ENCODE data around the gene RAD51D. TPM values are rescaled to one million over a fixed set of nuclear protein-coding genes. Genes with fewer than 3 reads are reported as not detected.

RAD51D gene
- total RNA-seq, 6 experiments from 2014 or later, result 3.9 to 5.5 (median 4.3) TPM

GRCh38 chr17:35044181-35044580, 75.5 kb downstream of the RAD51D start:
- DNase-seq (no peak), ATAC-seq (no peak)
- Histone ChIP-seq H3K27ac (no peak overlapping the region), H3K36me3 (peaks cover 0 to 2% (median 0%) of the 10 kb centered on the region in 4 donors), H3K4me1 (peaks cover 0 to 32% (median 10%) of the 10 kb centered on the region in 4 donors), H3K9me3 (no peaks in the 10 kb centered on the region), H3K4me3 (no peak overlapping the region), H3K27me3 (no peaks in the 10 kb centered on the region)
- 95% methylated on average over 8 of the region's 8 CpGs for whole genome bisulfite sequencing (ENCODE audit: insufficient coverage, low coverage, low lambda C conversion rate, missing lambda C conversion rate)
- intact Hi-C loops (cut with DNase I), result no loop called here
- no peak for TF ChIP-seq POLR2A (IDR thresholded peaks at IDR 0.05)
- TF ChIP-seq, protein P1, sequence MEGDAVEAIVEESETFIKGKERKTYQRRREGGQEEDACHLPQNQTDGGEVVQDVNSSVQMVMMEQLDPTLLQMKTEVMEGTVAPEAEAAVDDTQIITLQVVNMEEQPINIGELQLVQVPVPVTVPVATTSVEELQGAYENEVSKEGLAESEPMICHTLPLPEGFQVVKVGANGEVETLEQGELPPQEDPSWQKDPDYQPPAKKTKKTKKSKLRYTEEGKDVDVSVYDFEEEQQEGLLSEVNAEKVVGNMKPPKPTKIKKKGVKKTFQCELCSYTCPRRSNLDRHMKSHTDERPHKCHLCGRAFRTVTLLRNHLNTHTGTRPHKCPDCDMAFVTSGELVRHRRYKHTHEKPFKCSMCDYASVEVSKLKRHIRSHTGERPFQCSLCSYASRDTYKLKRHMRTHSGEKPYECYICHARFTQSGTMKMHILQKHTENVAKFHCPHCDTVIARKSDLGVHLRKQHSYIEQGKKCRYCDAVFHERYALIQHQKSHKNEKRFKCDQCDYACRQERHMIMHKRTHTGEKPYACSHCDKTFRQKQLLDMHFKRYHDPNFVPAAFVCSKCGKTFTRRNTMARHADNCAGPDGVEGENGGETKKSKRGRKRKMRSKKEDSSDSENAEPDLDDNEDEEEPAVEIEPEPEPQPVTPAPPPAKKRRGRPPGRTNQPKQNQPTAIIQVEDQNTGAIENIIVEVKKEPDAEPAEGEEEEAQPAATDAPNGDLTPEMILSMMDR (IDR thresholded peaks at IDR 0.05), result no peak

Small RNA genes within 50 kb of the gene (small RNA-seq; reads per million reads assigned to genes)
- 0 reads per million in 2 experiments for gene AC004223.1
- gene RNU6-840P, result 0 reads per million in 2 experiments

Other genes with a start within 250 kb of the RAD51D start
- gene CCT6B, start 158.4 kb downstream of the RAD51D start, total RNA-seq, result 1 to 10 TPM in 3 of 6 experiments, under 1 TPM in 3; 0.31 to 2.4 (median 1.1) TPM
- gene ZNF830, start 158.3 kb downstream of the RAD51D start, total RNA-seq, result 1 to 10 TPM; 4.5 to 6.5 (median 4.8) TPM
- 10 to 100 TPM; 10.6 to 17.0 (median 12.2) TPM for gene LIG3, start 139.3 kb downstream of the RAD51D start, total RNA-seq
- gene RFFL, start 56.2 kb downstream of the RAD51D start, total RNA-seq, result 10 to 100 TPM; 29.0 to 39.0 (median 34.1) TPM
- gene FNDC8, start 1.8 kb upstream of the RAD51D start, total RNA-seq, result not detected
- gene NLE1, start 22.4 kb upstream of the RAD51D start, total RNA-seq, result 10 to 100 TPM in 1 of 6 experiments, 1 to 10 TPM in 5; 4.9 to 12.3 (median 5.9) TPM
- gene UNC45B, start 28.0 kb upstream of the RAD51D start, total RNA-seq, result under 1 TPM in 2 of 6 experiments, not detected in 4; 0.07 to 0.19 TPM
- gene SLC35G3, start 74.5 kb upstream of the RAD51D start, total RNA-seq, result not detected
- gene SLFN5, start 123.2 kb upstream of the RAD51D start, total RNA-seq, result 1 to 10 TPM; 4.9 to 7.9 (median 5.5) TPM